Glutamatergic neuron (in vitro differentiated cells): ENCODE measurements around the gene NOP56. TPM values are rescaled to one million over a fixed set of nuclear protein-coding genes. Genes with fewer than 3 reads are reported as not detected.
A peak's percentile ranks its signal among the peaks of the same experiment; 100 is the strongest.

Experiments used
- DNase-seq: peaks from one replicate; pipeline ENCODE4 v3.0.0; 2022
- H3K27ac Mint-ChIP-seq: one replicate; pipeline ENCODE4 v1.8.0; 2020; ENCODE audit warnings: mild to moderate bottlenecking, mixed read lengths, inconsistent platforms; ENCODE audit not compliant: unreplicated experiment
- H3K27me3 Mint-ChIP-seq: one replicate; pipeline ENCODE4 v1.8.0; 2020; ENCODE audit warnings: mild to moderate bottlenecking, moderate library complexity, mixed read lengths, inconsistent platforms; ENCODE audit not compliant: unreplicated experiment
- H3K36me3 Mint-ChIP-seq: one replicate; pipeline ENCODE4 v1.8.0; 2020; ENCODE audit warnings: mild to moderate bottlenecking, mixed read lengths, inconsistent platforms; ENCODE audit not compliant: unreplicated experiment
- H3K4me1 Mint-ChIP-seq: one replicate; pipeline ENCODE4 v1.8.0; 2020; ENCODE audit warnings: mild to moderate bottlenecking, low read depth, mixed read lengths, inconsistent platforms; ENCODE audit not compliant: unreplicated experiment
- H3K4me3 Mint-ChIP-seq: one replicate; pipeline ENCODE4 v1.8.0; 2020; ENCODE audit warnings: mild to moderate bottlenecking, mixed read lengths, inconsistent platforms; ENCODE audit not compliant: unreplicated experiment
- H3K9me3 Mint-ChIP-seq: one replicate; pipeline ENCODE4 v1.8.0; 2020; ENCODE audit warnings: mild to moderate bottlenecking, moderate library complexity, mixed read lengths, inconsistent platforms; ENCODE audit not compliant: unreplicated experiment
- microRNA-seq: library from miRNA; unstranded; fragments of <30 nt; microRNA quantifications from one replicate; pipeline ENCODE4, GENCODE V29; 2020; ENCODE audit not compliant: unreplicated experiment
- total RNA-seq: library from RNA; stranded (reverse); fragmentation: NEBNext Ultra II Directional; extraction: Animal tissue kit (Norgen Biotek cat#: 25700); gene quantifications from one replicate; pipeline ENCODE4 v1.2.1, GENCODE V29; 2021; ENCODE audit not compliant: unreplicated experiment
- TF ChIP-seq, protein P1 (sequence below): fragments of 200-600 bp; sonication (generic); IDR thresholded peaks from one replicate; pipeline ENCODE4 v1.5.0; 2021; ENCODE audit not compliant: partially characterized antibody, unreplicated experiment

NOP56 gene
- total RNA-seq, 1 donor from 2014 or later = 185 TPM

DNA sequence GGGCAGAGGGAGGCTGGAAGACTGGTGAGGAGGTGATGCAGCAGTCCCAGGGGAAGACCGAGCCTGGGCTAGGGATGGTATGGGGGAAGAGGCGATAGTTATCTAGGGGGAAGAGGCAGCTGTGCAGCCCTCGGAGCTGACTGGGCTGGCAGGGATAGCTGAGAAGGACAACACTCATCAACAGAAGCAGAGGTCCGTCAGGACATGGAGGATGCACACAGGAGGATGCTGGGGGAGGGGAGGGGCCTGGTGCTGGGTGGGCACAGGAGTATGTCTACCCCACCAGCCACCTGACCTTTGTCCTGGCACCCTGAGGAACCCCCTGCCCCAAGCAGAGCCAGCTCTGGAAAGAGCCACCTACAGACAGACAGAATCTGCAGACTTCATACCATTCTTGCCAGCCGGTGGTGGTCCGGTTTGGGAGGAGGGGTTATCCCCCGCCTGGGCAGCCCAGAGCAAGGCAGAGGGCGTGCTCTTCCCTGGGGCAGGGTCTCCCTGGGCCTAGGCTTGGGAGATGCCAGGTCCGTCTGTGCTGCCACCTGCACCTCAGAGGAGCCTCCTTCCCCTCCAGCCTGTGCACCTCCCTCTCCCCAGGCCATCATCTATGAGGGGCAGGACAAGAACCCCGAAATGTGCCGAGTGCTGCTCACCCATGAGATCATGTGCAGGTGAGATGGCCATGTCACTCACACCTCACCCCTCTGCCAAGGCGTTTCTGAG lies 55.1 kb downstream of the NOP56 start:
- H3K4me3 Mint-ChIP-seq = no peak overlapping the region
- no peak for DNase-seq
- no peaks in the 10 kb centered on the region for H3K4me1 Mint-ChIP-seq
- TF ChIP-seq, protein P1, sequence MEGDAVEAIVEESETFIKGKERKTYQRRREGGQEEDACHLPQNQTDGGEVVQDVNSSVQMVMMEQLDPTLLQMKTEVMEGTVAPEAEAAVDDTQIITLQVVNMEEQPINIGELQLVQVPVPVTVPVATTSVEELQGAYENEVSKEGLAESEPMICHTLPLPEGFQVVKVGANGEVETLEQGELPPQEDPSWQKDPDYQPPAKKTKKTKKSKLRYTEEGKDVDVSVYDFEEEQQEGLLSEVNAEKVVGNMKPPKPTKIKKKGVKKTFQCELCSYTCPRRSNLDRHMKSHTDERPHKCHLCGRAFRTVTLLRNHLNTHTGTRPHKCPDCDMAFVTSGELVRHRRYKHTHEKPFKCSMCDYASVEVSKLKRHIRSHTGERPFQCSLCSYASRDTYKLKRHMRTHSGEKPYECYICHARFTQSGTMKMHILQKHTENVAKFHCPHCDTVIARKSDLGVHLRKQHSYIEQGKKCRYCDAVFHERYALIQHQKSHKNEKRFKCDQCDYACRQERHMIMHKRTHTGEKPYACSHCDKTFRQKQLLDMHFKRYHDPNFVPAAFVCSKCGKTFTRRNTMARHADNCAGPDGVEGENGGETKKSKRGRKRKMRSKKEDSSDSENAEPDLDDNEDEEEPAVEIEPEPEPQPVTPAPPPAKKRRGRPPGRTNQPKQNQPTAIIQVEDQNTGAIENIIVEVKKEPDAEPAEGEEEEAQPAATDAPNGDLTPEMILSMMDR = no peak
- H3K27ac Mint-ChIP-seq = no peak overlapping the region
- no peaks in the 10 kb centered on the region for H3K36me3 Mint-ChIP-seq
- peaks cover 5% of the 10 kb centered on the region for H3K27me3 Mint-ChIP-seq
- no peaks in the 10 kb centered on the region for H3K9me3 Mint-ChIP-seq

Small RNA genes lying within 50 kb of the gene (microRNA-seq; reads per million reads assigned to microRNA genes)
- gene MIR1292 = 80.6 reads per million, percentile 71 among the genes with 10 or more reads in this experiment

Other genes starting within 250 kb of the NOP56 start
- gene SNRPB, start 181.8 kb upstream of the NOP56 start, total RNA-seq = 114 TPM
- gene ZNF343, start 143.7 kb upstream of the NOP56 start, total RNA-seq = 15.5 TPM
- not detected for gene TMC2, start 116.1 kb upstream of the NOP56 start, total RNA-seq
- 103 TPM for gene IDH3B, start 11.6 kb downstream of the NOP56 start, total RNA-seq
- 11.0 TPM for gene EBF4, start 40.1 kb downstream of the NOP56 start, total RNA-seq
- gene CPXM1, start 148.0 kb downstream of the NOP56 start, total RNA-seq = 28.1 TPM
- gene C20orf141, start 162.4 kb downstream of the NOP56 start, total RNA-seq = not detected
- not detected for gene TMEM239, start 163.7 kb downstream of the NOP56 start, total RNA-seq
- gene PCED1A, start 188.0 kb downstream of the NOP56 start, total RNA-seq = 41.6 TPM
- 46.3 TPM for gene VPS16, start 188.1 kb downstream of the NOP56 start, total RNA-seq
- 59.5 TPM for gene PTPRA, start 220.8 kb downstream of the NOP56 start, total RNA-seq